Sigmoid colon (tissue), 4 donors: ENCODE results near the gene NPIPB2.

Experiments
- EP300 ChIP-seq, 4 donors: sonication (generic); formaldehyde crosslinking; IDR thresholded peaks; one replicate each; pipeline ENCODE4 v1.6.1; 2017; ENCODE audit warnings: antibody characterized with exemption in 4 of 4
- POLR2A ChIP-seq, 2 donors: fragments of 450-650 bp; IDR thresholded peaks; one replicate each; pipeline ENCODE4 v1.6.1; 2016; ENCODE audit warnings: antibody characterized with exemption in 2 of 2, mild to moderate bottlenecking in 2 of 2, moderate library complexity in 2 of 2
- TF ChIP-seq, protein P1 (sequence below), 4 experiments: fragments of 450-650 bp in 3 of 4; fragments of 200-600 bp in 1 of 4; IDR thresholded peaks; one replicate each; pipeline ENCODE4 v1.5.1; 2016 to 2019; ENCODE audit warnings: antibody characterized with exemption in 4 of 4, mild to moderate bottlenecking in 3 of 4, moderate library complexity in 2 of 4

GRCh38 chr16:11903906-11904305 lies 37.9 kb downstream of the NPIPB2 start:
- TF ChIP-seq, protein P1, sequence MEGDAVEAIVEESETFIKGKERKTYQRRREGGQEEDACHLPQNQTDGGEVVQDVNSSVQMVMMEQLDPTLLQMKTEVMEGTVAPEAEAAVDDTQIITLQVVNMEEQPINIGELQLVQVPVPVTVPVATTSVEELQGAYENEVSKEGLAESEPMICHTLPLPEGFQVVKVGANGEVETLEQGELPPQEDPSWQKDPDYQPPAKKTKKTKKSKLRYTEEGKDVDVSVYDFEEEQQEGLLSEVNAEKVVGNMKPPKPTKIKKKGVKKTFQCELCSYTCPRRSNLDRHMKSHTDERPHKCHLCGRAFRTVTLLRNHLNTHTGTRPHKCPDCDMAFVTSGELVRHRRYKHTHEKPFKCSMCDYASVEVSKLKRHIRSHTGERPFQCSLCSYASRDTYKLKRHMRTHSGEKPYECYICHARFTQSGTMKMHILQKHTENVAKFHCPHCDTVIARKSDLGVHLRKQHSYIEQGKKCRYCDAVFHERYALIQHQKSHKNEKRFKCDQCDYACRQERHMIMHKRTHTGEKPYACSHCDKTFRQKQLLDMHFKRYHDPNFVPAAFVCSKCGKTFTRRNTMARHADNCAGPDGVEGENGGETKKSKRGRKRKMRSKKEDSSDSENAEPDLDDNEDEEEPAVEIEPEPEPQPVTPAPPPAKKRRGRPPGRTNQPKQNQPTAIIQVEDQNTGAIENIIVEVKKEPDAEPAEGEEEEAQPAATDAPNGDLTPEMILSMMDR (IDR thresholded peaks at IDR 0.05): no peak
- no peak for TF ChIP-seq EP300 (IDR thresholded peaks at IDR 0.05)
- TF ChIP-seq POLR2A (IDR thresholded peaks at IDR 0.05): no peak
